ENCODE results near the gene ITGB6.

DNA sequence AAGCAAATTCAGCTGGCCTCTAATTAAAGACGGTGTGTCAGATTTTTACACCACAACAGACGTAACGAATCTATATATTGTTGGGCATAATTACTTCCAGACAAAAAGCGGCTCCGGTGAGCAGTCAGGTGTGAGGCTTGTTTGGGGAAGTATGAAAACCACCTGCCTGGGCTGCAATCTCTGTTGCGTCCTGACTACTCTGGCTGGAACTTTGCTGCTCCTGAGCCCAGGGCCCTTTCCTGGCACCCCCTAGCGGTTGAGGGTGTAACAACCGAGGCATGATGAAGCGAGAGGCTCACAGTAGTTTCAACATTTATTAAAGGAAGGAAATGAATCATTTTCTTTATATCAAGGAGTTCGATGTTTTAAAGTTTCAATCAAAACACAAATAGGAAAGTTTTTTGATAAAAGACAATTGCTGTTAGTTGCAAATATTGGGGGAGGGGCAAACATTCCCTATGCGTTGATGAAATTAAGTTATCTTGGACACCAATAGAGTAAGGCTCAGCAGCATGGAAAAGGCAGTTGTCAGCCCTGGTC lies 10.6 kb upstream of the ITGB6 start:
- TF ChIP-seq CTCF (IDR thresholded peaks at IDR 0.05 in 4 of 5, conservative IDR thresholded peaks at IDR 0.05 in 1 of 5), result peak; percentile 44 to 70 (median 64)
- no peak for TF ChIP-seq POLR2A (IDR thresholded peaks at IDR 0.05)
